ENCODE data around the gene HOXB4. TPM values are rescaled to one million over a fixed set of nuclear protein-coding genes. Genes with fewer than 3 reads are reported as not detected.

Gene HOXB4
- 10.3 and 12.5 TPM in 2 replicates for total RNA-seq

GRCh38 chr17:48577946-48578615 lies at the start of gene HOXB4:
Gene HOXB4, minus strand, starts transcription at chr17:48578350. Its CDS starts 31 bp downstream, at chr17:48578319.

GRCh38 chr17:48626245-48627117 lies 48.3 kb upstream of the HOXB4 start, which contains the start of gene HOXB9:
Gene HOXB9, minus strand, starts transcription at chr17:48626358. Its CDS starts 89 bp downstream, at chr17:48626269.

GRCh38 chr17:48615047-48615962 lies 37.2 kb upstream of the HOXB4 start, which contains the start of gene HOXB8:
Gene HOXB8, minus strand, starts transcription at chr17:48615292. Its CDS starts 588 bp downstream, at chr17:48614704.

GRCh38 chr17:48610282-48611211 lies 32.4 kb upstream of the HOXB4 start, which contains the start of gene HOXB7:
Gene HOXB7, minus strand, starts transcription at chr17:48611017. Its CDS starts 99 bp downstream, at chr17:48610918.

GRCh38 chr17:48604770-48605329 lies 26.7 kb upstream of the HOXB4 start, which contains the start of gene HOXB6:
Gene HOXB6, minus strand, starts transcription at chr17:48604986. Its CDS starts 6,836 bp downstream, at chr17:48598150.

GRCh38 chr17:48593126-48593829 lies 15.1 kb upstream of the HOXB4 start, which contains the start of gene HOXB5:
Gene HOXB5, minus strand, starts transcription at chr17:48593779. Its CDS starts 97 bp downstream, at chr17:48593682.

GRCh38 chr17:48589831-48590606 lies 11.9 kb upstream of the HOXB4 start, which contains the start of gene HOXB3:
Gene HOXB3, minus strand, starts transcription at chr17:48590241. Its CDS starts 37,767 bp downstream, at chr17:48552474.

GRCh38 chr17:48545022-48545375 lies 33.2 kb downstream of the HOXB4 start, which contains the start of gene HOXB2:
Gene HOXB2, minus strand, starts transcription at chr17:48545109. Its CDS starts 198 bp downstream, at chr17:48544911.

GRCh38 chr17:48530887-48531272 lies 47.3 kb downstream of the HOXB4 start, which contains the start of gene HOXB1:
Gene HOXB1, minus strand, starts transcription at chr17:48531011. Its CDS starts 107 bp downstream, at chr17:48530904.

Other genes with a start within 250 kb of the HOXB4 start
- 0.78 TPM in 1 of 2 replicates, not detected in the other for gene SKAP1, start 148.1 kb downstream of the HOXB4 start, total RNA-seq
- not detected in 2 replicates for gene HOXB1, start 47.3 kb downstream of the HOXB4 start, total RNA-seq
- 28.7 and 38.7 TPM in 2 replicates for gene HOXB2, start 33.2 kb downstream of the HOXB4 start, total RNA-seq
- gene HOXB3, start 11.9 kb upstream of the HOXB4 start, total RNA-seq = 26.4 and 44.7 TPM in 2 replicates
- gene HOXB5, start 15.4 kb upstream of the HOXB4 start, total RNA-seq = 8.4 and 18.9 TPM in 2 replicates
- 64.5 and 66.3 TPM in 2 replicates for gene HOXB6, start 26.6 kb upstream of the HOXB4 start, total RNA-seq
- gene HOXB7, start 32.7 kb upstream of the HOXB4 start, total RNA-seq = 13.2 and 14.9 TPM in 2 replicates
- gene HOXB8, start 36.9 kb upstream of the HOXB4 start, total RNA-seq = 0.39 and 1.4 TPM in 2 replicates
- not detected in 2 replicates for gene HOXB9, start 48.0 kb upstream of the HOXB4 start, total RNA-seq
- not detected in 2 replicates for gene PRAC1, start 144.2 kb upstream of the HOXB4 start, total RNA-seq
- gene PRAC2, start 144.8 kb upstream of the HOXB4 start, total RNA-seq = not detected in 2 replicates
- gene HOXB13, start 150.4 kb upstream of the HOXB4 start, total RNA-seq = not detected in 2 replicates
- 2.5 TPM in 1 of 2 replicates, not detected in the other for gene TTLL6, start 238.9 kb upstream of the HOXB4 start, total RNA-seq

Data from epithelial cell of alveolus of lung (primary cell).